ENCODE data around the gene CFL1.
"Not testable (repeated sequence)": the region's sequence is repeated elsewhere in the genome, so short reads cannot be mapped to it uniquely, and the experiment has no call there.

CFL1 gene

GRCh38 chr11:65844231-65844872 is 13.6 kb downstream of the CFL1 start:
- Histone ChIP-seq H3K36me3 (ENCODE audit: control insufficient read depth in 2 of 2, insufficient read depth in 2 of 2, low read length in 2 of 2) (no peaks in the 10 kb centered on the region), H3K4me3 (ENCODE audit: low read length in 2 of 2) (no peak overlapping the region), H3K27ac (ENCODE audit: low read length) (no peak overlapping the region), H3K9me3 (ENCODE audit: control insufficient read depth in 2 of 2, low read length in 2 of 2) (no peaks in the 10 kb centered on the region), H3K9ac (ENCODE audit: low read length in 2 of 2) (no peak overlapping the region), H3K27me3 (ENCODE audit: control insufficient read depth in 1 of 2, insufficient read depth in 2 of 2, low read length in 2 of 2) (no peaks in the 10 kb centered on the region), H3K4me1 (ENCODE audit: control insufficient read depth, insufficient read depth, low read length) (no peaks in the 10 kb centered on the region)

- Histone ChIP-seq H3K27me3 (ENCODE audit: control insufficient read depth in 1 of 2, insufficient read depth in 2 of 2, low read length in 2 of 2) (no peaks in the 10 kb centered on the region), H3K9me3 (ENCODE audit: control insufficient read depth in 2 of 2, low read length in 2 of 2) (no peaks in the 10 kb centered on the region), H3K9ac (ENCODE audit: low read length in 2 of 2) (no peak overlapping the region), H3K27ac (ENCODE audit: low read length) (no peak overlapping the region), H3K36me3 (ENCODE audit: control insufficient read depth in 2 of 2, insufficient read depth in 2 of 2, low read length in 2 of 2) (no peaks in the 10 kb centered on the region), H3K4me1 (ENCODE audit: control insufficient read depth, insufficient read depth, low read length) (no peaks in the 10 kb centered on the region), H3K4me3 (ENCODE audit: low read length in 2 of 2) (no peak overlapping the region)
Observed at GRCh38 chr11:65843811-65844210, 14.2 kb downstream of the CFL1 start.

- Histone ChIP-seq H3K27ac (ENCODE audit: low read length) (no peak overlapping the region), H3K36me3 (ENCODE audit: control insufficient read depth in 2 of 2, insufficient read depth in 2 of 2, low read length in 2 of 2) (no peaks in the 10 kb centered on the region), H3K27me3 (ENCODE audit: control insufficient read depth in 1 of 2, insufficient read depth in 2 of 2, low read length in 2 of 2) (no peaks in the 10 kb centered on the region), H3K4me1 (ENCODE audit: control insufficient read depth, insufficient read depth, low read length) (no peaks in the 10 kb centered on the region), H3K9ac (ENCODE audit: low read length in 2 of 2) (no peak overlapping the region), H3K9me3 (ENCODE audit: control insufficient read depth in 2 of 2, low read length in 2 of 2) (no peaks in the 10 kb centered on the region), H3K4me3 (ENCODE audit: low read length in 2 of 2) (no peak overlapping the region)
Observed at GRCh38 chr11:65842144-65842543, 15.8 kb downstream of the CFL1 start.

GRCh38 chr11:65834202-65834601 is 23.8 kb downstream of the CFL1 start:
- Histone ChIP-seq H3K36me3 (ENCODE audit: control insufficient read depth in 2 of 2, insufficient read depth in 2 of 2, low read length in 2 of 2) (no peaks in the 10 kb centered on the region), H3K4me3 (ENCODE audit: low read length in 2 of 2) (peak overlapping the region; percentile 71 to 85), H3K9ac (ENCODE audit: low read length in 2 of 2) (peak overlapping the region; percentile 42 to 65), H3K27ac (ENCODE audit: low read length) (no peak overlapping the region), H3K9me3 (ENCODE audit: control insufficient read depth in 2 of 2, low read length in 2 of 2) (no peaks in the 10 kb centered on the region), H3K4me1 (ENCODE audit: control insufficient read depth, insufficient read depth, low read length) (peaks cover 19% of the 10 kb centered on the region), H3K27me3 (ENCODE audit: control insufficient read depth in 1 of 2, insufficient read depth in 2 of 2, low read length in 2 of 2) (no peaks in the 10 kb centered on the region)

- Histone ChIP-seq H3K27me3 (ENCODE audit: control insufficient read depth in 1 of 2, insufficient read depth in 2 of 2, low read length in 2 of 2) (no peaks in the 10 kb centered on the region), H3K4me3 (ENCODE audit: low read length in 2 of 2) (peak within 1 kb of the TSS; percentile 71 to 85), H3K9me3 (ENCODE audit: control insufficient read depth in 2 of 2, low read length in 2 of 2) (no peaks in the 10 kb centered on the region), H3K9ac (ENCODE audit: low read length in 2 of 2) (peak within 1 kb of the TSS; percentile 58 to 65), H3K36me3 (ENCODE audit: control insufficient read depth in 2 of 2, insufficient read depth in 2 of 2, low read length in 2 of 2) (no peaks in the 10 kb centered on the region), H3K4me1 (ENCODE audit: control insufficient read depth, insufficient read depth, low read length) (peaks cover 19% of the 10 kb centered on the region), H3K27ac (ENCODE audit: low read length) (no peak within 1 kb of the TSS)
Observed at GRCh38 chr11:65833297-65834030, 24.5 kb downstream of the CFL1 start, which contains the start of gene SNX32. SNX32 (plus strand) TSS chr11:65833963; CDS start chr11:65834066, 103 bp downstream.

- H3K36me3 ChIP-seq (ENCODE audit: control insufficient read depth in 2 of 2, insufficient read depth in 2 of 2, low read length in 2 of 2); H3K27ac ChIP-seq (ENCODE audit: low read length); H3K4me3 ChIP-seq (ENCODE audit: low read length in 2 of 2); H3K9me3 ChIP-seq (ENCODE audit: control insufficient read depth in 2 of 2, low read length in 2 of 2); H3K9ac ChIP-seq (ENCODE audit: low read length in 2 of 2); H3K27me3 ChIP-seq (ENCODE audit: control insufficient read depth in 1 of 2, insufficient read depth in 2 of 2, low read length in 2 of 2): not testable (repeated sequence)
- peaks cover 19% of the 10 kb centered on the region for H3K4me1 ChIP-seq (ENCODE audit: control insufficient read depth, insufficient read depth, low read length)
Observed at GRCh38 chr11:65832231-65832630, 25.7 kb downstream of the CFL1 start.

- Histone ChIP-seq H3K27me3 (ENCODE audit: control insufficient read depth in 1 of 2, insufficient read depth in 2 of 2, low read length in 2 of 2) (no peaks in the 10 kb centered on the region), H3K4me3 (ENCODE audit: low read length in 2 of 2) (no peak overlapping the region), H3K9me3 (ENCODE audit: control insufficient read depth in 2 of 2, low read length in 2 of 2) (no peaks in the 10 kb centered on the region), H3K36me3 (ENCODE audit: control insufficient read depth in 2 of 2, insufficient read depth in 2 of 2, low read length in 2 of 2) (no peaks in the 10 kb centered on the region), H3K9ac (ENCODE audit: low read length in 2 of 2) (no peak overlapping the region), H3K4me1 (ENCODE audit: control insufficient read depth, insufficient read depth, low read length) (peaks cover 15% of the 10 kb centered on the region), H3K27ac (ENCODE audit: low read length) (no peak overlapping the region)
Observed at GRCh38 chr11:65829459-65829858, 28.5 kb downstream of the CFL1 start.

- no peaks in the 10 kb centered on the region for H3K4me1 ChIP-seq (ENCODE audit: control insufficient read depth, insufficient read depth, low read length)
- no peak overlapping the region for H3K27ac ChIP-seq (ENCODE audit: low read length)
Observed at GRCh38 chr11:65826984-65827735, 30.8 kb downstream of the CFL1 start.

GRCh38 chr11:65822776-65823528 is 35.0 kb downstream of the CFL1 start:
- no peak overlapping the region for H3K9ac ChIP-seq (ENCODE audit: low read length in 2 of 2)
- H3K27ac ChIP-seq (ENCODE audit: low read length): no peak overlapping the region
- H3K4me3 ChIP-seq (ENCODE audit: low read length in 2 of 2): no peak overlapping the region
- H3K36me3 ChIP-seq (ENCODE audit: control insufficient read depth in 2 of 2, insufficient read depth in 2 of 2, low read length in 2 of 2): no peaks in the 10 kb centered on the region
- peaks cover 0 to 2% of the 10 kb centered on the region in 2 donors for H3K27me3 ChIP-seq (ENCODE audit: control insufficient read depth in 1 of 2, insufficient read depth in 2 of 2, low read length in 2 of 2)
- H3K9me3 ChIP-seq (ENCODE audit: control insufficient read depth in 2 of 2, low read length in 2 of 2): no peaks in the 10 kb centered on the region
- H3K4me1 ChIP-seq (ENCODE audit: control insufficient read depth, insufficient read depth, low read length): peaks cover 3% of the 10 kb centered on the region

More at GRCh38 chr11:65826984-65827735, 30.8 kb downstream of the CFL1 start:
- Histone ChIP-seq H3K36me3 (ENCODE audit: control insufficient read depth in 2 of 2, insufficient read depth in 2 of 2, low read length in 2 of 2) (no peaks in the 10 kb centered on the region), H3K9ac (ENCODE audit: low read length in 2 of 2) (no peak overlapping the region), H3K4me3 (ENCODE audit: low read length in 2 of 2) (no peak overlapping the region), H3K27me3 (ENCODE audit: control insufficient read depth in 1 of 2, insufficient read depth in 2 of 2, low read length in 2 of 2) (no peaks in the 10 kb centered on the region), H3K9me3 (ENCODE audit: control insufficient read depth in 2 of 2, low read length in 2 of 2) (no peaks in the 10 kb centered on the region)

- Histone ChIP-seq H3K27ac (ENCODE audit: low read length) (no peak overlapping the region), H3K9me3 (ENCODE audit: control insufficient read depth in 2 of 2, low read length in 2 of 2) (no peaks in the 10 kb centered on the region), H3K27me3 (ENCODE audit: control insufficient read depth in 1 of 2, insufficient read depth in 2 of 2, low read length in 2 of 2) (peaks cover 0 to 2% of the 10 kb centered on the region in 2 donors), H3K4me3 (ENCODE audit: low read length in 2 of 2) (no peak overlapping the region), H3K9ac (ENCODE audit: low read length in 2 of 2) (no peak overlapping the region), H3K4me1 (ENCODE audit: control insufficient read depth, insufficient read depth, low read length) (peaks cover 12% of the 10 kb centered on the region), H3K36me3 (ENCODE audit: control insufficient read depth in 2 of 2, insufficient read depth in 2 of 2, low read length in 2 of 2) (no peaks in the 10 kb centered on the region)
Observed at GRCh38 chr11:65821107-65821506, 36.9 kb downstream of the CFL1 start.
